Upper lobe of right lung (tissue), 1 donor: ENCODE measurements around the gene HOXD10. TPM values are rescaled to one million over a fixed set of nuclear protein-coding genes. Genes with fewer than 3 reads are reported as not detected.

ENCODE experiments used
- ATAC-seq: fragments of 200-7000 bp; cut with Tn5 transposase; one replicate; pipeline ENCODE4 v1.9.1; 2020; ENCODE audit warnings: mild to moderate bottlenecking, moderate library complexity
- DNase-seq: peaks from one replicate; pipeline ENCODE4 v3.0.0-alpha.2; 2020
- H3K27ac ChIP-seq: fragments of 200-600 bp; one replicate; pipeline ENCODE4 v1.8.0; 2022
- H3K27me3 ChIP-seq: fragments of 200-600 bp; one replicate; pipeline ENCODE4 v1.8.0; 2022; ENCODE audit warnings: mild to moderate bottlenecking
- H3K36me3 ChIP-seq: fragments of 200-600 bp; one replicate; pipeline ENCODE4 v1.8.0; 2022
- H3K4me1 ChIP-seq: fragments of 200-600 bp; one replicate; pipeline ENCODE4 v1.8.0; 2022
- H3K4me3 ChIP-seq: fragments of 200-600 bp; one replicate; pipeline ENCODE4 v1.8.0; 2022; ENCODE audit warnings: mild to moderate bottlenecking
- H3K9me3 ChIP-seq: fragments of 200-600 bp; one replicate; pipeline ENCODE4 v1.8.0; 2022
- intact Hi-C: fragments of 100-400 bp; cut with DNase I; formaldehyde crosslinking; loops from one replicate; pipeline ENCODE4 v1.11.0; 2022
- total RNA-seq: library from RNA; stranded (reverse); fragmentation: NEBNext Ultra II Directional; extraction: Animal tissue kit (Norgen Biotek cat#: 25700); gene quantifications from one replicate; pipeline ENCODE4 v1.2.1, GENCODE V29; 2021
- TF ChIP-seq, protein P1 (sequence below): fragments of 200-600 bp; IDR thresholded peaks from one replicate; pipeline ENCODE4 v1.8.0; 2022; ENCODE audit warnings: antibody characterized with exemption
- donor health status: DM: no; HTN: yes; CAD: no; lungs with severe emphysema.

HOXD10 gene
- total RNA-seq, 1 donor from 2014 or later: 0.55 TPM

DNA sequence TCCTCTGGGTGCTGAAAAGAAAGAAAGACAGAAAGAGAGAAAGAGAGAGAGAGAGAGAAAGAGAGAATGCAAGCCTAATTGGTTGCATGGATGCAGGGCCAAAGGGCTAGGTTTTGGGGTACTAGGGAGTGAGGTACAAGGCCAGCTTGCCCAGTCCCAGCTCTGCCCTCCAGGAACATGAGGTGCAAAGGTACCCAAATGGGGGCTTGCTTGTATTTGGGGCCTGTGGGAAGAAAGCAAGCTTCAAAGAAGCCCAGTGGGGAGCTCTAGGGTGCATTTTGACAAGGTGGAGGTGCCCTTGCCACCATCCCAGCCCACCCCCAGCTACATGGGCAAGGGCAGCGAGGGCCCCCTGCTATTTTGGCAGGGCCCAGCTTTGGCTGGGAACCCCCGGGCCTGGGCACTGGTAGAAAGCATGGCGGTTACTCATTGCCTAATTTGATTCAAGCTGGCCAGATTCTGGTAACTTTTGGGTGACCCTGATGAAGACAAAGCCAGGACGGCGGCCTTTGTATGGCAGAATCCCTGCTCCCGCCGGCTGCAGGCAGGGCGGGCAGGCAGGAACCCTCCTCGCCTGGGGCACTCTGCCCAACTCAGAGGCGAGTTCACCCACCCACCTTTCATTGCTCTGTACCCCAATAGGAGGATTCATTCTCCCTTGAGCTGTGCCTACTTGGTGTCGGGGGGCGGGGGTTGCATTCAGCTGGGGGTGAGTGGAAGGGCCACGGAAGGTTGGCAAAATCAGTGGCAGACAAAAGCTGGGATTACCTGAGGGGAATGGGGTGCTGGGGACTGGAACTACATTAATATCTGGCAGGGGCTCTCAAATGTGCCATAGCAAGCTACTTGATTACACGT is 34.2 kb downstream of the HOXD10 start:
- intact Hi-C loops: no loop called here
- ATAC-seq: no peak
- H3K27ac ChIP-seq: no peak overlapping the region

DNA sequence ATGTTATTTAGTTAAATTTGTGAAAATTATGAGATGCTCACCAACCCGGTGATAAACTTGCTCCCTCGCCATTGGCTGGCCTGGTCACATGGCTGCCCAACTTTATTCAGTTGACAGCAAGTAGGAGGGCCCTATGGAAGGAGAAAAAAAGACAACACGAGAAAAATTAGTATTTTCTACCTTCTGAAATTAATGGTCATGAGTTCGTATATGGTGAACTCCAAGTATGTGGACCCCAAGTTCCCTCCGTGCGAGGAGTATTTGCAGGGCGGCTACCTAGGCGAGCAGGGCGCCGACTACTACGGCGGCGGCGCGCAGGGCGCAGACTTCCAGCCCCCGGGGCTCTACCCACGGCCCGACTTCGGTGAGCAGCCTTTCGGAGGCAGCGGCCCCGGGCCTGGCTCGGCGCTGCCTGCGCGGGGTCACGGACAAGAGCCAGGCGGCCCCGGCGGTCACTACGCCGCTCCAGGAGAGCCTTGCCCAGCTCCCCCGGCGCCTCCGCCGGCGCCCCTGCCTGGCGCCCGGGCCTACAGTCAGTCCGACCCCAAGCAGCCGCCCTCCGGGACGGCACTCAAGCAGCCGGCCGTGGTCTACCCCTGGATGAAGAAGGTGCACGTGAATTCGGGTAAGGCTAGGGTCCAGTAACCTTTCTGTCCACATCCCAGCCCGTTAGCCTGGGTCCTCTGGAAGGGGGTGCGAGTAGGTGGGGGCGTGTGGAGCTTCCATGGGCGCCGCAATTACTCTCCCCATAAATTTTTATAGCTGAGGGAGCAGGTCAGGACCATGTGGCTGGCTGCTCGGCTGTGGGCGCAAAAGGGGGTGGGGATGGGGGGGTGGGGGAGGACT is 35.1 kb downstream of the HOXD10 start, which contains the start of gene HOXD4:
HOXD4 (plus strand) TSS at position 109 of the 846 bp plus-strand sequence; CDS start at position 193, 84 bp downstream.
- H3K9me3 ChIP-seq: no peaks in the 10 kb centered on the region
- TF ChIP-seq, protein P1, sequence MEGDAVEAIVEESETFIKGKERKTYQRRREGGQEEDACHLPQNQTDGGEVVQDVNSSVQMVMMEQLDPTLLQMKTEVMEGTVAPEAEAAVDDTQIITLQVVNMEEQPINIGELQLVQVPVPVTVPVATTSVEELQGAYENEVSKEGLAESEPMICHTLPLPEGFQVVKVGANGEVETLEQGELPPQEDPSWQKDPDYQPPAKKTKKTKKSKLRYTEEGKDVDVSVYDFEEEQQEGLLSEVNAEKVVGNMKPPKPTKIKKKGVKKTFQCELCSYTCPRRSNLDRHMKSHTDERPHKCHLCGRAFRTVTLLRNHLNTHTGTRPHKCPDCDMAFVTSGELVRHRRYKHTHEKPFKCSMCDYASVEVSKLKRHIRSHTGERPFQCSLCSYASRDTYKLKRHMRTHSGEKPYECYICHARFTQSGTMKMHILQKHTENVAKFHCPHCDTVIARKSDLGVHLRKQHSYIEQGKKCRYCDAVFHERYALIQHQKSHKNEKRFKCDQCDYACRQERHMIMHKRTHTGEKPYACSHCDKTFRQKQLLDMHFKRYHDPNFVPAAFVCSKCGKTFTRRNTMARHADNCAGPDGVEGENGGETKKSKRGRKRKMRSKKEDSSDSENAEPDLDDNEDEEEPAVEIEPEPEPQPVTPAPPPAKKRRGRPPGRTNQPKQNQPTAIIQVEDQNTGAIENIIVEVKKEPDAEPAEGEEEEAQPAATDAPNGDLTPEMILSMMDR: no peak
- H3K4me3 ChIP-seq: no peak within 1 kb of the TSS
- no peak for ATAC-seq
- no peak for DNase-seq
- no peaks in the 10 kb centered on the region for H3K4me1 ChIP-seq
- intact Hi-C loops: no loop called here
- no peaks in the 10 kb centered on the region for H3K36me3 ChIP-seq
- peaks cover 99% of the 10 kb centered on the region for H3K27me3 ChIP-seq
- no peak within 1 kb of the TSS for H3K27ac ChIP-seq

More for the DNA sequence above, 34.2 kb downstream of the HOXD10 start:
- TF ChIP-seq, protein P1: no peak
- Histone ChIP-seq H3K9me3 (no peaks in the 10 kb centered on the region), H3K4me1 (no peaks in the 10 kb centered on the region), H3K27me3 (peaks cover 99% of the 10 kb centered on the region), H3K36me3 (no peaks in the 10 kb centered on the region), H3K4me3 (no peak overlapping the region)
- peak; percentile 49 for DNase-seq

DNA sequence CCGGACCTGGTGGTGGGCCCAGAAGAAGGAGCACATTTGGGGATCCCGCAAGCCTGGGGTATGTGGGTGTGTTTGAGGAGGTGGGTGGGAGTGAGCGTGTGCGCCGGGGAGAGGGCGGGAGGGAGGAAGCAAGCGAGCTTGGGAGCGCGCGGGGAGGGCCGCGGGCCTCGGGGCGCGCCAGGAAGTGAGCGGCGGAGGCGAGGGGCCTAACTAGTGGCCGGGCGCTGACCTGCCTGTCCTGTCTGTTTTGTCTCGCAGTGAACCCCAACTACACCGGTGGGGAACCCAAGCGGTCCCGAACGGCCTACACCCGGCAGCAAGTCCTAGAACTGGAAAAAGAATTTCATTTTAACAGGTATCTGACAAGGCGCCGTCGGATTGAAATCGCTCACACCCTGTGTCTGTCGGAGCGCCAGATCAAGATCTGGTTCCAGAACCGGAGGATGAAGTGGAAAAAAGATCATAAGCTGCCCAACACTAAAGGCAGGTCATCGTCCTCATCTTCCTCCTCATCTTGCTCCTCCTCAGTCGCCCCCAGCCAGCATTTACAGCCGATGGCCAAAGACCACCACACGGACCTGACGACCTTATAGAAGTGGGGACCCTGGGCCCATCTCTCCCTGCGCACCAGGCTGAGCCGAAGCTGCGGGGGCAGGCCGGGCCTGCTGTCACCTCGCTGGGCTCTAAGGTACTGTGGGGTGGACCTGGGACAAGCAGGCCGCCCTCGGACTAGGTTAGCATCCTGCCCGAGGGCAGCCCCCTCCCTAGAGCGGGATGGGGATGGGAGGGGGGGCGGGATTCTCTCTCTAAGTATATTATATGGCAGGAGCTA is 36.0 kb downstream of the HOXD10 start:
- Histone ChIP-seq H3K4me1 (no peaks in the 10 kb centered on the region), H3K27ac (no peak overlapping the region), H3K36me3 (no peaks in the 10 kb centered on the region), H3K9me3 (no peaks in the 10 kb centered on the region), H3K27me3 (peaks cover 99% of the 10 kb centered on the region), H3K4me3 (no peak overlapping the region)
- TF ChIP-seq, protein P1: no peak
- intact Hi-C loops: no loop called here
- DNase-seq (no peak), ATAC-seq (no peak)

DNA sequence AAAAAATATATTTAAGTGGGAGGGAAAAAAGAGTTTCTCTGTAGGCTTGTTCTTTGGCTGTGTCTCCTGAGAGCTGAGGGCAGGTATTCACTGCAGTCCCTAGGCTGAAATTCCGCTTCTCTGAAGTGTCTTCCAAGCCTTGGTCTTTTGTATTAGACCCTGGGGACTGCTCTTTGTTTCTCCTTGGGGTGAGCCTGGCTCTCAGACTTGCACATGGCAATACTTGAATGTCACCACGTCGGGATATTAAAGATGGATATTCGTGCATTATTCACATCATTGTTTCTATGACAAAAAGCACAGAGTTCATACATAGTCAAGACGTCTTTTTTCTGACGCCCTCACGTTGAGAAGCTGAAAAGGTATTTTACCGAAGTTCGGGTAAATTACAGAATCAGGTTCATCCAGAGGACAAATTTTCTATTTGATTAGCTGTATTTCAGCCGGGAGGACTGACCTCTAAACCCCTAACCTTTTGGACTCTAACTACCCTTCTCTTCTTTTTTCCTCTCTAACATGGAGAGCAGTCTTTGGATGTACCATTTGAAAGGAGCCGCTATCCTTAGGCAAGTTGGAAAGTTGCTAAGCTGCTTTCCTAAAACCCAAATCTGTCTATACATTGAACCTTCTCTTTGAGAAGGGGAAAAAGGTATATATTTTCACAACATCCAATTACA is 38.1 kb downstream of the HOXD10 start:
- Histone ChIP-seq H3K27ac (no peak overlapping the region), H3K36me3 (no peaks in the 10 kb centered on the region), H3K4me3 (no peak overlapping the region), H3K9me3 (no peaks in the 10 kb centered on the region), H3K27me3 (peaks cover 99% of the 10 kb centered on the region), H3K4me1 (peaks cover 4% of the 10 kb centered on the region)
- TF ChIP-seq, protein P1: no peak
- intact Hi-C loops: no loop called here
- ATAC-seq: no peak
- DNase-seq: no peak
